GM21423 (cell line): ENCODE data around the gene LIPE.

Experiments
- ATAC-seq: cut with Tn5 transposase; IDR thresholded peaks from one replicate; pipeline ENCODE4 v1.9.1; 2021; ENCODE audit warnings: mild to moderate bottlenecking, moderate library complexity; ENCODE audit not compliant: unreplicated experiment

The LIPE gene

DNA sequence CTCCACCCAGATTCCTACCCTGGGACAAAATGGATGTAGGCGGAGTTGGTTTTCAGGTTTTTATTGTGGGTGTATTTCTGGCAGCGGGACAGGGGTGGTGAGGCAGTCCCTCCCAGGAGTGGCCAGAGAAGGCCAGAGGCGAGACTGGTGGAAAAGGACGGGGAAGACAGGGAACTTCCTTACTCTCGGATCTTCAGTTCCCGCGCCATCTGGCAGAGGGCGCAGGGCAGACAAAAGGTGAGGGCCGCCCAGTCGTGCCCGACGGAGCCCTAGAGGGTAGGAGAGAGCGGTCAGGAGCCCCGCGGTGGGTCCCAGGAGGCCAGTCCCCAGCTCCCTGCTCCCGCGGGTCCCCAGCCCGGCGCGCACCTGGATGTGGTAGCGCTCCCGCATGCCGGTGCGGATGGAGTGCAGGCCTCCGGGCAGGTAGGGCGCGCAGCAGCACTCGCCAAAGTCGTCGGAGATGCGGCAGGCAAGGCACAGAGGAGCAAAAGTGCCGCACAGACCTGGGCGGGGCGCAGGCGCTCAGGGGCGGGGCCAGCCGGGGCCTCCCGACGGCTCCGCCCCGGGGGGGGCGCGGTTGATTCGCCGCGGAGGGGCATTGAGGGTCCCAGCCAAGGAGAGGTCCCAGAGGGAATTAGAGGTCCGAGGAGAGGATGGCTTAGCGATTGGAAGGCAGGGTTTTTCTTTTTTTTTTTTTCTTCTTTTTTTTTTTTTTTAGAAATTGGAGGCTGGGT is 40.0 kb downstream of the LIPE start:
- no peak for ATAC-seq

DNA sequence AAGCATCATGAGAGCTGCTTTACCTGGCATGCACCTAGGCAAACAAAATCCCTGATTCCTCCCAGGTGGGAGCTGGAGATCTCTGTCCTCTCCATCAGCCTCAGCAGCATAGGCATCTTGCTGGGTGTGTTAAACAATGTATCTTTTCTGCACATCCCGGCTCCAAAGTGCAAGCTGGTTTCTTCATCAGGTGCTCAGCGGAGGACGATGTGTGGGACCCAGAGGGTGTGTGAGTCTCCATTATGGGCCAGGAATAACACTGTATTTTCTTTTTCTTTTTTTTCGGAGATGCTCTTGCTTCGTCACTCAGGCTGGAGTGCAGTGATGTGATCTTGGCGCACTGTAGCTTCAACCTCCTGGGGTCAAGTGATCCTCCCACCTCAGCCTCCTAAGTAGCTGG is 47.0 kb downstream of the LIPE start:
- ATAC-seq: no peak

DNA sequence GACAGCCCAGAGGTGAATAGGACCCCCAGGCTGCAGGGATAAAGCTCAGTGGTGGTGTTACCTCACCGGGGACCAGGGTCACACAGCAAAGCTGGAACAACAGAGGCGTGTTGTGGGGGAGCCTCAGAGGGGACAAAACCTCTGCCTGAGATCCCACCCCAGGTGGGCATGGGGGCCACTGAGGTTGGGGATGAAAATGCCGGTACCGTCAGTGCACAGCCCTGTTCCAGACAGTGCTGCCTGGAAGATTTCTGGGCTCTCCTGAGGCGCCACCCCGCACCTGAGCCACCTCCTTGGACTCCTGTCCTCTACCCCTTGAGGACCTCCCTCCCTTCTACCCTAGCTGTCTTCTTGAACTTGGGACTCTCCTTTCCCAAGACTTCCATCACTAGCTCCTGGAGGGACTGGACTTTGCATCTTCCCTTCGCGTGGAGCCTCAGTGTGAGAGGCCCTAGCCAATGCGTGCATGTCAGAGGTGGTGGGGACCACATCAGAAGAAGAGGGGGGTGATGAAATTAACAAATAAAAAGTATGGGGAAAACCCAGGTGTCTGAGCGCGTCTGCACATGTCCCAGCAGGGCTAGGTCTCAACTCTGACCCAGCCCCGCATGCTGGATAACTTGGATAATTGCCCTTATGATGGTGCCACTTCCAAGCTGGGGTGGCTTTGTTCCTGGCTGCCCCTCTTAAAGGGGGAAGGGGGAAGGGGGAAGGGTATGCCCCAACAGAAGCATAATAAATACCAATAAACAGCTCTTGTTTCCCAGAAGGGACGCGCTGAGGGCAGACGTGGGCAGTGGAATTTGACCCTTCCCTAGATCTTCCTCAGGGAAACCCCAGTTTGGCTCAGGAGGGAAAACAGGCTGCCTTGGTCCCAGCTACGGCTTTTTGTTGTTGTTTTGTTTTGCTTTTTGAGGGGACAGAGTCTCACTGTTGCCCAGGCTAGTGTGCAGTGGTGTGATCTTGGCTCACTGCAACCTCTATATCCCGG is 48.7 kb downstream of the LIPE start:
- no peak for ATAC-seq

GRCh38 chr19:42376177-42376555 is 51.0 kb downstream of the LIPE start:
- no peak for ATAC-seq

DNA sequence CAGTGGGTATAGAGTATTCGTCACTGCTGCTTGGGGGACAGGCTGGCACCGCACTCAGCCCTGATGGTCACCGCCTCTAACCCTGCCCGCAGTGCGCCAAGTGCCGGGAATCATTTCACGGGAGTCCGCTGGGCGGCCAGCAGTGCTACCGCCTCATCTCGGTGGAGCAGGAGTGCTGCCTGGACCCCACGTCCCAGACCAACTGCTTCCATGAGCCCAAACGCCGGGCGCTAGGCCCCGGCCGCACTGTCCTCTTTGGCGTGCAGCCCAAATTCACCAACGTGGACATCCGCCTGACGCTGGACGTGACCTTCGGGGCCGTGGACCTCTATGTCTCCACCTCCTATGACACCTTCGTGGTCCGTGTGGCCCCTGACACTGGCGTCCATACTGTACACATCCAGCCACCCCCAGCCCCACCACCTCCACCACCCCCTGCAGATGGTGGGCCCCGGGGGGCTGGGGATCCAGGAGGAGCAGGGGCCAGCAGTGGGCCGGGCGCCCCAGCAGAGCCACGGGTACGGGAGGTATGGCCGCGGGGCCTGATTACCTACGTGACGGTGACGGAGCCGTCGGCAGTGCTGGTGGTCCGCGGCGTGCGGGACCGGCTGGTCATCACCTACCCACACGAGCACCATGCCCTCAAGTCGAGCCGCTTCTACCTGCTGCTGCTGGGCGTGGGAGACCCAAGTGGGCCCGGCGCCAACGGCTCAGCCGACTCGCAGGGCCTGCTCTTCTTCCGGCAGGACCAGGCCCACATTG is 51.6 kb downstream of the LIPE start:
- no peak for ATAC-seq

GRCh38 chr19:42374826-42375376 is 52.3 kb downstream of the LIPE start:
- ATAC-seq: no peak

- no peak for ATAC-seq
Measured at GRCh38 chr19:42370626-42371175, 56.5 kb downstream of the LIPE start.

- no peak for ATAC-seq
Measured at GRCh38 chr19:42370068-42370520, 57.1 kb downstream of the LIPE start.

- no peak for ATAC-seq
Measured at GRCh38 chr19:42369433-42370067, 57.6 kb downstream of the LIPE start.

- ATAC-seq: no peak
Measured at GRCh38 chr19:42368765-42369164, 58.4 kb downstream of the LIPE start.

DNA sequence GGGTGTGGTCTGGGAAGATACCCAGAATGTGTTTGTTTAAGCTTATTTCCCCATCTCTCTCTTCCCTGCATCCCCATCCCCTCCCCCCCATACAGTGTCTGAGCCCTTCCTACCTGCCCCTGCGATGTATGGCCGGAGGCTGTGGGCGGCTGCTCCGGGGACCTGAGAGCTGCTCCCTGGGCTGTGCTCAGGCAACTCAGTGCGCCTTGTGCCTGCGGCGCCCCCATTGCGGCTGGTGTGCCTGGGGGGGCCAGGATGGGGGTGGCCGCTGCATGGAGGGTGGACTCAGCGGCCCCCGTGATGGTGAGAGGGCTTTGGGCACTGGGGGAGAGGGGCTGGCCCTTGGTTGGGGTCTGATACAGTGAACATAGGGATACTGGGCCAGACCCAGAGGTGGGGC is 58.8 kb downstream of the LIPE start:
- no peak for ATAC-seq

DNA sequence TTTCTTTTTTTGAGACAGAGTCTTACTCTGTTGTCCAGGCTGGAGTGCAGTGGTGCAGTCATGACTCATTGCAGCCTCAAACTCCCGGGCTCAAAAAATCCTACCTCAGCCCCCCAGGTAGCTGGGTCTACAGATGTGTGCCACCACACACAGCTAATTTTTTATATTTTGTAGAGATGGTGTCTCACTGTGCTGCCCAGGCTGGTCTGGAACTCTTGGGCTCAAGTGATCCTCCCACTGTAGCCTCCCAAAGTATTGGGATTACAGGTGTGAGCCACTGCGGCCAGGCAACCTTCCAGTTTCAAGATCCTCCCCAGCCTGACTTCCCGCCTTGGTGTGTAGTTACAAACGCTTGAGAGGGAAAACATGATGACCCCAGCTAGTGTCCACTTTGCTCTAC is 59.3 kb downstream of the LIPE start:
- ATAC-seq: no peak

DNA sequence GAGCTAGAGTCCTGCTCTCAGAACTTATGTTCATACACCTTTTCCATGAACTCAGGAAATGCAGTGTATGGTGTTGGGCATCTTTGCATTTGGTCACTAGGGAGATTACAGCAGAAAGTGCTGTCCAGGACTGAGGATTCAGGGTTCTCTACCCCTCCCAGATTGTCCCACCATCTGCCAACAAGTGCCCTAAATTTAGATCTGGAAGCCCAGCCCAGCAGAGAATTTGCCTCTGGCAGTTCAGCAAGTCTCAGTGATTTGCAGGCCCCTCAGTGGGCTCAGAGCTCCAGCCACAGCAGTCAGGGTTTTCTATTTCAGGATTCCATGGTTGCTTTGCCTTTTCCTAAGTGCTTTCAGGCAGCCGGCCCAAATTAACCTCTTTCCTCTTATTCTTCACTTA is 60.5 kb downstream of the LIPE start:
- ATAC-seq: no peak

DNA sequence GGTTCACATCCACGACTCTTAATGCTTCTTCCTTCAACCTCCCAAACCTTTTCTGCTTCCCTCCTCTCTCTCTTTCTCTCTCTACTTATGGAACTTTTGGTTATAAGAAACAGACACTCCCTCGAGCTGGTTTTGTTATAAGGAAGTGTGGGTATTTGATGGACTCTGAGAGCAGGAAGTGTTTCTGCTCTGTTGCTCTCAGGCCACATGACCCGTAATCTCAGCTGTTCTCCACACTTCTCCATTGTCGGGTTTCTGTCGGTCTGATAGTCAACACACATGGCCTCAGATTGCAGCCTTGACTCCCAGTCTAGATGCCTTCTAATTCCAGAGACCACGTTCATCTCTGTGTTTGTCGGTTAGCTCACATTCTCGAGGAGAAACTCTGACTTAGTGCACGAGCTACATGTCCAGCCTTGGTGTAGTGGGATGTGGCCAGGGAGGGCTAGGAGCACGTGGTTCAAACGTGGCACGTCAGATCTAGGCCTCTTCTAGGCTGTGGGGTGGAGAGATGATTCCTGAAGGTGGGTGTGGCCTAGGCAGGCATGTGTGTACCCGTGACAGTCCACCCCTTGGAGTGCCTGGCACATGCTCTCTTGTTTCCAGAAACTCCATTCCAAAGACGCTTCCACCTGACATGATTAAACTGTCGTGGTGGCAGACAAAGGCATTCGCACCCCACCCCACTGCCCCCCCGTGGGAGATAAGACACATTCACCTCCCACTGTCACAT is 63.4 kb downstream of the LIPE start:
- ATAC-seq: no peak

GRCh38 chr19:42362891-42363440 is 64.2 kb downstream of the LIPE start:
- no peak for ATAC-seq

GRCh38 chr19:42362342-42362741 is 64.8 kb downstream of the LIPE start:
- no peak for ATAC-seq

DNA sequence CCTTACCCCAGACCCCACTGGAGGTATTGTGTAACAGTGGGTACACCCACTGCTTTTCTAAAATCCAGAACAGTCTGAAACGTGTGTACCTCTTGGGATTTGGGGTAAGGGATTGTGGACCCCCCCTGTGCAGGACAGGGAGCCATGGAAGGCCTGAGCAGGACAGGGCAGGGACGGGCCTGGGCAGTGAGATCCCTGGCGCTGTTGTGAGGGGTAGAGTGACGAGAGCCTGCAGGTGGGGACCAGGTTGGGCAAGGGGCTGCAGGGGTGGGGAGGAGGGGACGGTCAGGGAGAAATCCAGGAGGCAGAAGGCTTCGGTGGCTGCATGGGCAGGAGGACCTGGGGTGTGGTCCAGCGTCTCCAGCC is 65.7 kb downstream of the LIPE start:
- ATAC-seq: no peak

DNA sequence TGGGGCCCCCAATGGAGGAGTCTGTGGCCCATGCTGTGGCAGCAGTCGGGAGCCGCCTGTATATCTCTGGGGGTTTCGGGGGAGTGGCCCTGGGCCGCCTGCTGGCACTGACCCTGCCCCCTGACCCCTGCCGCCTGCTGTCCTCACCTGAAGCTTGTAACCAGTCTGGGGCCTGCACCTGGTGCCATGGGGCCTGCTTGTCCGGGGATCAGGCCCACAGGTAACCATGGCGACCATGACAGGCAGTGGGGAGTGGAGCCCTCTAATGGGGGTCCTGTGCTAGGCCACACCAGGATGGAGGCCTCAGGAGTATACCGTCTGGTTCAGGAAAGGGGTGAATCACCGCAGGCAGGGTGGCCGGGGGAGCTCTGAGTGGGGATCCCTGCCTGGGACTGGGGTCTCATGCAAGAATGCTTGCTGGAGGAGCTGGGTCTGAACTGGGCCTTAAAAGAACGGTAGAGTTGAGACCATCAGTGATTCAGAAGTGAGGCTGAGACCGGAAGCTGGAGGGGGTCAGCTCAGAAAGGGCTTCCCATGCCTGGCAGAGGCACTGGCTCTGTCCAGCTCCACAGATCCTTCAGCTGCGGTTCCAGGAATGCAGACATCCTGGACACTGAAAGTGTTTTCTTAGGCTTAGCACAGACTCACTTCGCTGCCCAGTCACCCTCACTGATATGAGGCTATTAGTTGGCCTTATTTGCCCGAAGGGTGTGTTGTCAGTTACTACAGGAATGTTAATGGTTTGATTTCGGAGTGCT is 66.2 kb downstream of the LIPE start:
- no peak for ATAC-seq

- no peak for ATAC-seq
Measured at GRCh38 chr19:42357290-42357689, 69.9 kb downstream of the LIPE start.
